MV-4-11 (cell line): ENCODE results near the gene METTL14.

ENCODE experiments used
- DNase-seq: peaks from one replicate; lab custom pipeline; 2025; lab: John Stamatoyannopoulos, UW

Gene METTL14

GRCh38 chr4:118734491-118735205, 49.5 kb downstream of the METTL14 start:
- no peak for DNase-seq

- no peak for DNase-seq
Observed at GRCh38 chr4:118736900-118737299, 51.7 kb downstream of the METTL14 start.

- DNase-seq = no peak
Observed at GRCh38 chr4:118738090-118738489, 52.9 kb downstream of the METTL14 start.

- DNase-seq = no peak
Observed at GRCh38 chr4:118739022-118739713, 54.0 kb downstream of the METTL14 start.

DNA sequence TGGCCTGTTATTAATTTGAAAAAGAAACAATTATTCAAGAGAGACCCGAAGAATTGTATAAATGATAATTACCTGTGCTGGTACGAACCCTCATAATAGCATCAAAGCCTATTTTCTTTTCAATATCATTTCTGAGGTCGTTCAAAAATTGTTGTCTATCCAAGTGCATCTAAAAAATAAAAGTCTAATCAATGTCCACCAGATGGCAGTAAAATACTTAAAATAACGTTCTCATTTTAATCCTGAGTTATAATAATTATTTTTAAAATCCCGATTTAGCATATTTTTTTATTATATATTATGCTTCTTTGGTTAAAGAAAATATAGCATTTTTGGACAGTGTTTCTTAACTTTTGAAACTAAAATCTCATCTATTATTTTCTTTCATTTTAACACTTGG, 55.7 kb downstream of the METTL14 start:
- no peak for DNase-seq

DNA sequence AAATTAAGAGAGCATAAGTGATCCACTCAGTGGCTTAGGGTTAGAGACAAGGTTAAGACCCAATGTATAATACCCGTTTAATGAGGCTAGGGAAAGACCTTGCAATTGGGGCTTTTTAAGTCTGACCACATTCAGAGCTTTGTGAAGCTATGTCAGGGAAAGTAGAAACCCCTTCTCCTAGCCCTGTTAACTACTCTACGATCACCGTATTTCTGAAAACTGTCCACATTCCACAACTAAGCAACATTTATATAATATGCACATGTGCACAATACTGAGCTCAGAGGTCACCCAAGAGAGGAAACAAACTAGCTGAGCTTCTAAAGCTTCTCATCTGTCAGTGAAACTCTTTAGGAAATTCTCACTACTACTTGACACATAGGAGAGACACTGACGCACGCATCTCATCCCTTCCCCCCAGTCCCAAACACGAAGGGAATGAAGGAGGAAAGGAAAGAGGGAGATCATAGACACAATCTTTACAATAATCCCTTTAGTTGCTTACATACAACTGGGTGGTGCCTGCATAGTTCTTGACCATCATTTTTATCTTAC, 56.2 kb downstream of the METTL14 start:
- DNase-seq = no peak

DNA sequence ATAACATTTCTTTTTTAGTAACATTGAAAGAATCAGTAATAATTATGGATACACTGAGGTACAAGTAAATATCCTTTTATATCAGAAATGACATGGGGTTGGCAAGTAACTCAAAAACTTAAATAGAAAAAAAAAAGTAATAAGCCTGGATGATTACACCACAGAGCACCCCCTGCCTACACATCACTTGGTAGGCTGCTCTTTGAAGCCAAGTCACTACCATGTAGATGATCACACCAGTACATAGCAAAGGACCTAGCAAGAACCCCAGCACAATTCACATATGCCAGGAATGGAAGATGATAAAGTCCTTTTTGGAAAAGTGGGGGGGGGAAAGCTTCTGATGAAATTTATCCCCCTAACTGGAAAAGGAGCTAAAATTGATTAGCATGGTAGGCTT, 56.9 kb downstream of the METTL14 start:
- no peak for DNase-seq

- peak; percentile 55 for DNase-seq
Observed at GRCh38 chr4:118743867-118744266, 58.7 kb downstream of the METTL14 start.

DNA sequence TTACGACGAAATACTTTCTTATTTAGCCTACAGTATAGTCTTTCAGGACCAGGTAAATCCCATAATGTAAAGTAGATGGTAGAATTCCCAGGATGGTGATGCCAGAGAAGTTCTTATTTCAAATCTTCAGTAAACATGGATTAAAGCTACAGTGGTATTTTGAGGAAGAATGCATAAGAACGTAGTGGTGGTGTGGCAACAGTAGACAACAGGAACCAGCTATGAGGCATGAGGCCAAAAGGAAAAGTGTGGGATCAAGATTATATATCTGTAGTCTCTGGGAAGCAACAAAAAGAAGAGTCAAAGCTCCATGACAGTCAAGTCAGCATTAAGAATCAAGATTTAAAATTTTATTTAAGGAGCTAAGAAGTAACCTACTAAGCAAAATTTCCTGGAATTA, 60.2 kb downstream of the METTL14 start:
- DNase-seq = no peak

- no peak for DNase-seq
Observed at GRCh38 chr4:118746251-118746919, 61.2 kb downstream of the METTL14 start.

- DNase-seq = no peak
Observed at GRCh38 chr4:118749347-118749988, 64.3 kb downstream of the METTL14 start.

DNA sequence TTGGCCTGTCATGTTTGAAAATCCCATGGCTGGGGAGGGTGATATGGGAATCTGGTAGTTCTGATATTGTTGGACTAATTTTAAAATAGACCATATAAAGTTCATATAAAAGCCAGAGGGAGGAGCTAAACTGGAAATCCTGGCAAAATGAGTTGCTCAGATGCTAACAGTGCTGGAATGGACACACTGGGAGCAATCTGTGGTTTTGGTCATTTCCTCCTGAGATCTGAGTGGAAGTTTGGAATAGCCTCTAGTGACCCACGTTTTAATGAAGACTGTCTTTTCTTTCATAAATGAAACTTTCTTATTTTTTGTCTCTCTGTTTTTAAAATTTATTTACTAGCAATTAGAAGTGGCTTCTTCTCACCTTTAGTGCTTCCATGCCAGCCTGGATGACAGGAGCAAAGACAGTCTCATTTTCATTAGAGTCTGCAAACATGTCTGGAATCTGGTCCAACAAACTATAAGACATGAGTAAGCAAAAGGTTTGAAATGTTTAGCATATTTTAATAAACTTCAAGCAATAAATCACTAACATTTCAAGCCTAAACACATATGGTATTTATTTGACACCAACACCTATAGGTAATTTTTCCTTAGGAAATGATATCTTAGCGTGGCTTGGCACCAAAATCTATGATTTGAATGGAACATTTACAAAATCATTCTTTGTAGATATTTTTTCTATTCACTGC, 66.6 kb downstream of the METTL14 start:
- no peak for DNase-seq

DNA sequence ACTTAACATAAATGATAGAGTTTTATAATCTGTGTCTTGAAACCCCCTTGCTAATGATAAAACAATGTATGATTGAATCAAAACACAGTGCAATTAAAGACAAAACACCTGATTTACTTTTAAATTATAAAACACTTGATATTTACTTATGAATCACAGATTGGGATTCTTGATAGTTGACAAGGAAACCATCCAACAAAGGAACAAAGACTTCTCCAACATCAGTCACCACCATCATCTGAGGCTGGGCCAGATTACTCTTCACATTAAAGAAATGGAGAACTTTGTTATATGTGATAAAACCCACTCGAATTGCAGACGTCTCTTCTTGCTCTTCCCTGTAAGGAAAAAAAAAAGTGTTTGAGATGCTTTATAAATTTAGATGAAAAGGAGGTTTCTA, 67.4 kb downstream of the METTL14 start:
- no peak for DNase-seq

- DNase-seq = no peak
Observed at GRCh38 chr4:118753096-118753495, 67.9 kb downstream of the METTL14 start.

GRCh38 chr4:118753685-118754084, 68.5 kb downstream of the METTL14 start:
- no peak for DNase-seq

DNA sequence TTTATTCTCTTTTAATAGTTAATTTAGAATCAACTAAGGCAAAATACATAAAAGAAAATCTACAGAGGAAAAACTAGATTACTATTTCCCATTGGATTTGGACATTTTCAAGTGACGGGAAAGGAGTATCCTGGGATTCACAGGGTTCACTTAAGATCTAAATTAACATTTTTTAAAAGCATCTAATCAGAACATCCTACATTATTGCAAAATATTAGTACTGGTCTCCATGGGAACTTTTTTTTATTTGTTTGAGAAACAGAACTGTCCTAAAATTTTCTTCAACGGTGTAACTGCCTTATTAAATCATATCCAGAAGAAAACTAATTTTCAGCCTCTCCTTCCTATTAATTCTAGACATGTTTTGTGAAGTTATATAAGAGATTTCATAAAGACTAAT, 69.7 kb downstream of the METTL14 start:
- no peak for DNase-seq

DNA sequence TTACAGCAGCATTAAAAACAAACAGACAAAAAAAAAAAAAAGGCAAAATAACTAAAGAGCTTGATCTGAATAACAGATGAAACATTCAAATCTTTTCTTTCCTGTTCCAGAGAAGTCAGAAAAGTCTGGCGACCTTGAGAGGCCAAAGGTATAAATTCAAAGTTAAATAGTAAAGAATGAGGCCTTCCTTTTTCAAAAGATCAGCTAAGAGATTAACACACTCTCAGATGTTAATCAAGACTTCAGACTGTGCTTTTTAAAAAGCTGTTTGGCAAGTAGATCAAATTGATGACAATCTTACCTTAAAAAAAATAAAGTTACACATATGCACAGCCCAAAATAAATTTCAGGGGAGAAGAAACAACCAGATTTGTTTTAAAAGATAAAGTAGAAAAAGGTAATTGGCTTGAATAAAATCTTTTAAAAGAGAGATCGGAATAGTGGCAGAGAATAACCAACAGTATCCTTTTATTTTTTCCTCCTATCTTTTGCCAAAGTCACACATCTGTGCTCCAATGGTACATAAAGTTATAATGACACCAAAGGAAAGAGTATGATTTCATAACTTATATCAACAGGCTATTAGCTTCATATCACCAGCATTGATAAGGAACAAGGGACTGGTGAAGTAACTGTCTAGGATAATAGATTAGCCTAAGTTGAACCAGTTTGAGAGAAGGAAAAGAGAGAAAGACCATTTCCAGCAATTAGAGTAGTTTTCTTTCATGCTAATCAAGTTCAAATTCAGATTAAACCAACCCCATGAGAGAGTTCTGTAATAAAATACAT, 70.4 kb downstream of the METTL14 start:
- DNase-seq = no peak

GRCh38 chr4:118756429-118756828, 71.2 kb downstream of the METTL14 start:
- no peak for DNase-seq

- DNase-seq = no peak
Observed at GRCh38 chr4:118756958-118757357, 71.8 kb downstream of the METTL14 start.

DNA sequence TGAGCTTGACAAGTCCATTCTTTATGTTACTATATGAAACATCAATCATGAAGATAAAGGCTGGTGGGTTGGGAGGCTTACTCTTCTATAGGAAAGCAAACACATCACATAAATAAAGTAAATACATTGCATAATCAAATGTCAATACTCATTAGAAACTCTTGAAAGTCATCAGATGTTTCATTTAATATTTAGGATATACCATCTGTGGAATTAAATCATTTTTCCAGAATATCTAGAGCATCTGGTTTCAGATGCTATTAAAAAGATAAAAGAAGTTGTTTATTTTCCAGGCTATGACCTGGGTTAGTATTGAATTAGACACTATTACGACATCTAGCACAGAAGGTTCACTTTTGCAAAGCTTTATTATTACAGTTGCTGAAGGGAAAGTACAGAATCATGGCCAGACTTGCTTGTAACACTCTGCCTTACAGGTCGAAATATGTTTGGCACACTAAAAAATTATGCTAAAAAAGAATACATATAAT, 72.6 kb downstream of the METTL14 start:
- no peak for DNase-seq

DNA sequence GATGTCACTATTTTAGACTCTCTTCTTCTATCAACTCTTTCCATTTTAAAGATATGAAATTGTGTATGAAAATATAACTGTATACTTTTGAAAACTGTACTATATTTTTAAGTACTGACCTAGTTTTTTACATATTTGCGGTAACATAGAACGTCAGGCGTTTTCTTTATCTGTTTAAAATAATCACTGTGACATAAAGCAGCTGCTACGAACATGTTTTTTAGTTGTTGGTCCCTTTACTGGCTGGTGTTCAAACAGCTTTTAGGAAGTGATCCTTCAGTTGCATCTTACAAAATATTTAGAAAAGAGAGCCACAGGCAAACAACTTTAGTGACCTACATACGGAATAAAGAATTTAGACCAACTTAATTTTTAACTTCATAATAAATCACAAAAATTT, 73.1 kb downstream of the METTL14 start:
- no peak for DNase-seq
